HS-27A (cell line): ENCODE measurements around the gene ANKRD1.
"Not testable (repeated sequence)": the region's sequence is repeated elsewhere in the genome, so short reads cannot be mapped to it uniquely, and the experiment has no call there.

ENCODE experiments used
- DNase-seq: peaks from one replicate; pipeline ENCODE4 v3.0.0-alpha.2; 2012; ENCODE audit warnings: low read depth, missing footprints

The ANKRD1 gene

GRCh38 chr10:90920986-90921666 lies at the start of gene ANKRD1:
ANKRD1 (minus strand) TSS chr10:90921087; CDS start chr10:90921027, 60 bp downstream.
- DNase-seq: peak; percentile 92

GRCh38 chr10:90969947-90970673 lies 49.2 kb upstream of the ANKRD1 start:
- DNase-seq: no peak

- DNase-seq: no peak
Observed at GRCh38 chr10:90969121-90969534, 48.2 kb upstream of the ANKRD1 start.

GRCh38 chr10:90968328-90969081 lies 47.6 kb upstream of the ANKRD1 start:
- DNase-seq: no peak

GRCh38 chr10:90967865-90968264 lies 47.0 kb upstream of the ANKRD1 start:
- no peak for DNase-seq

GRCh38 chr10:90966146-90966545 lies 45.3 kb upstream of the ANKRD1 start:
- DNase-seq: no peak

- no peak for DNase-seq
Observed at GRCh38 chr10:90965720-90966119, 44.8 kb upstream of the ANKRD1 start.

- DNase-seq: no peak
Observed at GRCh38 chr10:90964781-90965465, 44.0 kb upstream of the ANKRD1 start.

- DNase-seq: no peak
Observed at GRCh38 chr10:90963331-90963730, 42.4 kb upstream of the ANKRD1 start.

GRCh38 chr10:90960355-90960814 lies 39.5 kb upstream of the ANKRD1 start:
- peak; percentile 68 for DNase-seq

GRCh38 chr10:90959826-90960225 lies 38.9 kb upstream of the ANKRD1 start:
- DNase-seq: no peak

GRCh38 chr10:90958781-90959180 lies 37.9 kb upstream of the ANKRD1 start:
- DNase-seq: no peak

- no peak for DNase-seq
Observed at GRCh38 chr10:90947030-90947960, 26.4 kb upstream of the ANKRD1 start.

- DNase-seq: no peak
Observed at GRCh38 chr10:90945491-90946070, 24.7 kb upstream of the ANKRD1 start.

- no peak for DNase-seq
Observed at GRCh38 chr10:90944749-90945148, 23.9 kb upstream of the ANKRD1 start.

GRCh38 chr10:90942980-90943379 lies 22.1 kb upstream of the ANKRD1 start:
- not testable (repeated sequence) for DNase-seq

- no peak for DNase-seq
Observed at GRCh38 chr10:90939648-90940047, 18.8 kb upstream of the ANKRD1 start.

GRCh38 chr10:90939116-90939515 lies 18.2 kb upstream of the ANKRD1 start:
- DNase-seq: no peak

GRCh38 chr10:90937645-90938258 lies 16.9 kb upstream of the ANKRD1 start:
- no peak for DNase-seq

GRCh38 chr10:90936276-90936659 lies 15.4 kb upstream of the ANKRD1 start:
- DNase-seq: no peak
